Panc1 (cell line): ENCODE results near the gene DGLUCY.

Experiments used
- CTCF ChIP-seq: fragments of 450-650 bp; IDR thresholded peaks from 2 replicates; pipeline ENCODE4 v1.5.1; 2017; ENCODE audit warnings: mild to moderate bottlenecking
- POLR2AphosphoS5 ChIP-seq: IDR thresholded peaks from 2 replicates; pipeline ENCODE4 v1.6.1; 2012; ENCODE audit warnings: mild to moderate bottlenecking, low read depth, low read length, moderate library complexity
- REST ChIP-seq, 2 experiments: IDR thresholded peaks; 2 replicates each; pipeline ENCODE4 v1.6.1; 2011 to 2012; ENCODE audit warnings: low read depth in 2 of 2, control low read depth in 1 of 2, low read length in 1 of 2, mild to moderate bottlenecking in 1 of 2, moderate library complexity in 1 of 2; ENCODE audit not compliant: insufficient read depth in 1 of 2
- SIN3A ChIP-seq: IDR thresholded peaks from 2 replicates; pipeline ENCODE4 v1.6.1; 2012; ENCODE audit warnings: low read depth, mild to moderate bottlenecking, low read length, moderate library complexity, borderline replicate concordance; ENCODE audit not compliant: insufficient read depth
- TCF7L2 ChIP-seq: IDR thresholded peaks from 2 replicates; pipeline ENCODE4 v1.6.1; 2011; ENCODE audit warnings: mild to moderate bottlenecking, low read depth, low read length, inconsistent platforms

GRCh38 chr14:91094772-91095171, 19.1 kb upstream of the DGLUCY start:
- no peak for TF ChIP-seq POLR2AphosphoS5
- no peak for TF ChIP-seq CTCF
- no peak for TF ChIP-seq REST (IDR thresholded peaks at IDR 0.05; ENCODE audit: insufficient read depth in 1 of 2, low read depth in 2 of 2, low read length in 1 of 2)
- TF ChIP-seq SIN3A = no peak
- TF ChIP-seq TCF7L2 = no peak
